HG02798 (cell line): ENCODE data around the gene C7orf57.
"Not testable (repeated sequence)": the region's sequence is repeated elsewhere in the genome, so short reads cannot be mapped to it uniquely, and the experiment has no call there.

ENCODE experiments used
- ATAC-seq: cut with Tn5 transposase; IDR thresholded peaks from one replicate; pipeline ENCODE4 v1.9.1; 2021; ENCODE audit warnings: mild to moderate bottlenecking; ENCODE audit not compliant: unreplicated experiment, poor library complexity

The C7orf57 gene

DNA sequence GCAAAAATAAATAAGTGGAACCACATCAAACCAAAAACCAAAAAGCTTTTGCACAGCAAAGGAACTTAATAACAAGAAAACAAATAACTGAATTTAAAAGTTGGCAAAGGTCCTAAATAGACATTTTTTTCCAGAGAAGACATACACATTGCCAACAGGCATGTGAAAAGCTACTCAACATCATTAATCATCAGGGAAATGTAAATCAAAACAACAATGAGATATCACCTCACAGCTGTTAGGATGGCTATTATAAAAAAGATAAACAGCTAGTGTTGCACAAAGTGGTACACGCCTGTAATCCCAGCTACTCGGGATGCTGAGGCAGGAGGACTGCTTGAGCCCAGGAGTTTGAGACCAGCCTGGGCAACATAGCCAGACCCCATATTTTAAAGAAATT is 4.2 kb upstream of the C7orf57 start:
- no peak for ATAC-seq

DNA sequence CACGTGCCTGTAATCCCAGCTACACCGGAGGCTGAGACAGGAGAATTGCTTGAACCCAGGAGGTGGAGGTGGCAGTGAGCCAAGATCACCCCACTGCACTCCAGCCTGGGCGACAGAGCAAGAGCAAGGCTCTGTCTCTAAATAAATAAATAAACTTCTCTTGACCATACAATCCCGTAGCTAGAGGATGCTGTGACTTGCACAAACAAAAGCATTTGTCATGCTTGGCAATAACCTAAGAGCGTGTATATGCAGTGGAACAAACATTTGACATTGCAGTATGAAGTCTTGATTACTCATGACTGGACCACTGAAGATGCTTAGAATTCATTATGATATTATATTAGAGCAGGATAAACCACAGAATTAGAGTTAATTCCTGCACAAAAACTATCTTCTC is 1.4 kb upstream of the C7orf57 start:
- ATAC-seq: no peak

DNA sequence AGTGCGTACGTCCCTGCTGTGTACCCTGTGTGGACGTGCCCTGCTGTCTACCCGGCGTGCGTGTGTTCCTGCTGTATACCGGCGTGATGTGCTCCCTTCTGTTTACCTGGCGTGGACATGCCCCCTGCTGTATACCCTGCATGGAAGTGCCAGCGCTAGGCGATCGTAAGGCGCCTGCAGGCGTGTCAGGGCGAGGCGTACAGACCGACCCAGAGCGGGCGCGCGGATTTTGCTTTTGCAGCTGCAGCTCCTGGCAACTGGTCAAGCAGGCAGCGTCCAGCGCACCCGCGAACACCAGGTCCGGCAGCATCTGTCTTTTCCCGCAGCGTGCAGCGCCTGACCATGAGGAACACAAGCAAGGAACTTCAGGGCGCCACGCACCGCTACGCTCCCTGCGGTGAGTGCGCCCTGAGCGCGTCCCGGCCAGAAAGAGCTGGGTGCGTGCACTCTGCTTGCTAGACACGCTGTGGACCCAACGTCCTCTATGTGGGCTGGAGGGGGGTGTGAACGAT is 680 bp downstream of the C7orf57 start:
- ATAC-seq: no peak

DNA sequence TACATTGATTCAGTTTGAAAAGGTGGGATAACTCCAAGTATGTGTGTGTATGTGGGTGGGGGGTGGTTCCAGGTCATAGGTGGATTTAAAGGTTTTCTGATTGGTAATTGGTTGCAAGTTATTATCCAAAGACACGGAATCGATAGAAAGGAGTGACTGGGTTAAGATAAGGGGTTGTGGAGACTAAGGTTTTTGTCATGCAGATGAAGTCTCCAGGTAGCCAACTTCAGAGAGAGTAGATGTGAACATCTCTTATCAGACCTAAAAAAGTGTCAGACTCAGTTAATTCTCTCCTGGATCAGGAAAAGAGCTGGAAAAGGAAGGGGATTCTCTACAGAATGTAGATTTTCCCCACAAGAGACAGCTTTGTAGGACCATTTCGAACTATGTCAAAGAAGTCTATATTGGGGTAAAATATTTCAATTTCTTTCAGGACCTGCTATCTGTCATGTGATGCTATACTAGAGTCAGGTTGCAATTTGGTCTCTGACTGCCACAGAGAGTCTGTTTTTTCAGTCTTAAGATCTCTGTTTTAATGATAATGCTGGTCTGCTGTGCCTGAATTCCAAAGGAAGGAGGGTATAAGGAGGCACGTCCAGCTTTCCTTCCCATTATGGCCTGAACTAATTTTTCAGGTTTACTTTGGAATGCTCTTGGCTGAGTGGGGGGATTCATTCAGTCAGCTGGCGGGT is 3.6 kb downstream of the C7orf57 start:
- ATAC-seq: no peak

DNA sequence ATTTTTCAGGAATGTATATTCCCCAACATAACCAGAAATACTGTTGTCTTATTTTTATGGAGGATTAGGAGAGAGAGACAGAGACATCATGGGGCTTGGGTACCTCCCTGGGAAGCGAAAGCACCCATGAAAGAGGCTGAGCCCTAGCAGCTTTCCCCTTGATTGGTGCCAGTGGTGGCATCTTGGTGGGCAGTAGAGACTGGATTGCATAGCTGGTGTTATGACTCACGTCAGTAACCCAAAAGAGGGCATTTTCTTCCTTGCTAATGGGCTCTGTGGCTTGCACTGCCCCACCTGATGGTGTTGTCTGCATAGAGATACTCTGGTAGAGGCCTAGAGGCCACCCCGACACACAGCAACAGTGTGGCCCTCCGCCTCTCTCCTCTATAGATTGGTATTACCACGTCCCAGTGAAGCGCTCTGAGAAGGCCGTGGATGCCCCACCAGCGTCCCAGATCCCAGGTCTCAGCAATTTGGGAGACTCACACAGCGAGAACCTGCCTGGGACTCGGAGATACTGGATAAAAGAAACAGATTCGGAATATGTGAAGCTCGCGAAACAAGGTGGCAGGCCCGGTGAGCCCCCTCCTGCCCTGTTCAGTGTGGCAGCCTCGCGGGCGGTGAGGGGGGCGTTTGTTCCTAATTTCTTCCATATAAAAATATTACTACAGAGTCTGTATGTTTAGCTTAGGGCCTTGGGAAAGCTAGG is 5.8 kb downstream of the C7orf57 start:
- ATAC-seq: no peak

DNA sequence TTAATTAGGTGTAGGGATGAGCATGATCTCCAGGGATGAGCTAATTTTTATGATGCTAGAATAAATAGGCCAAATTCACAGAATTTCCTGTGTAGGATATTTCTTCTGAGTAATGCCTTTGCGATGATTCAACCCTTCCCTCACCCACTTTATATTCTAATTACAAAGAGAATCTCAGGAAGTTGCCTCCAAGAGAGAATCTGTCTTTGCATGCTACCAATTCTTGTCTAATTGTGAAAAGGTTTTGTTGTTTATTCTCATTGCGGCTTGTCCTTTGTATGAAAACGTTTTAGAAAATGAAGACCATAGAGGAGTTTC is 6.3 kb downstream of the C7orf57 start:
- ATAC-seq: no peak

DNA sequence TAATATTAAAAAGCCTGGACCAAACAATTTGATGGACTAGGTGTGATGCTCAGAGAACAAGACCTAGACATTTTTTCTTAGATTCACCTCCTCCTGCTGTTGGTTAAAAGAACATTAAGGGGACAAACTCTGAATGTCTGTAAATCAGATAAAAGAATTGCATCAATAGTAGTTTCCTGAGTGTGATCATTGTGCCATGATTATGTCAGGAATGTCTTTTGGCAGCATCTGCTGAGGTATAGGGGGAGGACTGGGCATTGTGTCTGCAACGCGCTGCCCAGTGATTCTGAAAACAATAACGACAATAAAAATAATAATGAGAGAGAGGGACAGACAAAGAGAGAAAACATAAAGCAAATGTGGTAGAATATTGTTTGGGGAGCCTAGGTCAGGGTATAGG is 6.9 kb downstream of the C7orf57 start:
- no peak for ATAC-seq

DNA sequence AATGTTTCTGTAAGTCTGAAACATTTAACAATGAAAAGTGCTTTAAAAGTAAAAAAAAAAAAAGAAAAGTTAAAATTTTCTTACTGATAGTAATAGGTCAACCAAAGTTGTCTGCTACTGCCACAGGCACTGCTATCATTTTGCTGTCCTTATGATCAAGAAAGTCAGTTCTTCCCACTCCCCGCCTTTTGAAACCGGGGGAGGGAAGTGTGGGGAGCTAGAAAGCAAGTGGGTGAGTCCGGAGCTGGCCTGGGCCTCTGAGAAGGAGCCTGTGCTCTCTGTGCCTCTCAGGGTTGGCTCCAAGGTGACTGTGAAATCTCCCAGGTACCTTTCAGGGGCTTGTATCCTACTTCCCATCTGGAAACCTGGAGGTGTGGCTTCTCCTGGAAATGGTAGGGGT is 7.3 kb downstream of the C7orf57 start:
- no peak for ATAC-seq

DNA sequence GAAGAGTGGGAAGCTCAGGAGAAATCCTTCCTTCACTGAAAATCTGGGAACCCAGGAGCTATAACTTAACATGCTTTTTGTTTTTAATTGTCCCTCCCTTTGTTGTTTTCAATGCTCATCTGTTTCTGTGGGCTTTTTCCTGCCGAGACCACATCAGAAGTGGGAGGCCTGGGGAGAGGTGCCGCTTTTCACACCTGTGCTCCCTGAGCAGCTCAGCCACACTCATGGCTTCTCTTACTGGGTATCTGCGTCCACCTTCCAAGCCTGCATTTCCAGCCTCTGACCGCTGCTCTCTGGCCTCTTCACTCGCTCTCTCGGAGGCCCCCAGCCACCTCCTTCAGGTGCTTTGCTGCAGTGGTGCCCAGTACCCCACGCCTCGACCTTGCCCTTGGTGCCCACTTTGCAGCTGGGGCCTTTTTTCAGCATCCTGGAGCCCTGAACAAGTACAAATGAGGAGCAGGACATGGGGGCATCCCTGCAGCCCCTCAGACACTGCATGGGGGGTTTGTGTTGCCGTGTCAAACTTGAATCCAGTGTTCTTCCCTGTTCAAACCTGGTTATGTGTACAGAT is 9.9 kb downstream of the C7orf57 start:
- ATAC-seq: no peak

DNA sequence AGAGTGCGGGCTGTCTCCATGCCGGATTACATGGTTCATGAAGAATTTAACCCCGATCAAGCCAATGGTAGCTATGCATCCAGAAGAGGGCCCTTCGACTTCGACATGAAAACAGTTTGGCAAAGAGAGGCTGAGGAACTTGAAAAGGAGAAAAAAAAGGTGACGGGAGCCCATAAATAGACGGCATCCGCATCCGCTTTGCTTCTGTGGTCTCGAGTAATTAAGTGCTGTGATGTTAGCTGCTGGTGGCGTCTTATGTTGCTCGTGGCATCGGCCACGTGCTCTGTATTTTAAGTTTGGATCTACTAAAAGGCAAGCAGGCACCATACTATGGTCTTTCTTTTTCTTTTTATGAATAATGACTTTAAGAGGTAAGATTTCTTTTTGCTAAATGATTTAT is 11.1 kb downstream of the C7orf57 start:
- ATAC-seq: peak; percentile 35

DNA sequence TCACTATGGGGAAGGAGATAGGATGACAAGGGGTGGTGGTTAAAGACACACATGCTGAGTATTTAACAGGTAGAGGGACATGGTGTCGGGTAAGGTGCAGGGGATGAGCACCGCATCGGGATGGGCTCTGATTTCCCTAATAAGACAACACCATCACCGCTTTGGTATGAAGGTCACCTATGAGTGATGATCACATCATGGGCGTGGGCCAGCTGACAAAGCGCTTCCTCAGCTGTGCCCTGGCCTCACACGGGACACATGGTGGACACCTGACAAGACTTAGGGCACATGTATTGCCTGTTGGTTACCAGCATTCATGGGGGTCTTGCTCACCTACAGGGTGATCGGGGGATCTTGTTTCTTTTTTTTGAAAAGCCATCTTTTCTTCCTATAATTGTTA is 12.8 kb downstream of the C7orf57 start:
- no peak for ATAC-seq

DNA sequence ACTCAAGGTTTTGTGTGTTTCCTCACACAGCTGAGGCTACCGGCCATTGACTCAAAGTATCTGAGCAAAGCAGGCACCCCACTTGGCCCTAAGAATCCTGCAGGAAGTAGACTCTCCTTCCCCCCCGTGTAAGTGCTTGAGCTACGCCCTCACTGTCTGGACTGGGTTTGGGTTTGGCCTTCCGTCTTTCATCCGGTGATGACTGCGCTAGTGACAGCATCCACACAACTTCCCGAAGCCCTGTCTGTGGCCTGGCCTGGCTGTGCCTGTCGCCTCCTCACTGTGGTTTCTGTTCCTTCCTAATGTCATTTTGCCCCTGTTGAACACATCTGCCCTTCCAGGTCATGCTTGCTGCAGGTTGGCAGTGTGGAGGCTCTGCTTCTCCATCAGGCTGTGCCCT is 14.5 kb downstream of the C7orf57 start:
- no peak for ATAC-seq

DNA sequence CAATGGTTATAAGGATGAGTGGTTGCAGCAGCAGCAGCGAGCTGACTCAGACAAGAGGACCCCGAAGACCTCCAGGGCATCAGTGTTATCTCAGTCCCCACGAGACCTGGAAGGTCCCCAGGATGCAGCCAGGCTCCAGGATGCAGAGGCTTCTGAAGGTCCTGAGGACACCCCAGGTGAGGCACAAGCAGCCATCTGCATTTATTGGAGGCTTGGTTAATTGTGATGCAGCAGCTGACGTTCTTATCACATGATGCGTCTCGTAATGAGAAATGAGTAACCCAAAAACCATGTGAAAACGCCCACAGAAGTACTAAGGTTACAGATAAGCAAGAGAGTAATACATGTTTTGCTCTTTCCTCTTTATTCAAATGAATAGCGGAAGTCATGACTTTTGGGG is 17.4 kb downstream of the C7orf57 start:
- peak; percentile 76 for ATAC-seq

DNA sequence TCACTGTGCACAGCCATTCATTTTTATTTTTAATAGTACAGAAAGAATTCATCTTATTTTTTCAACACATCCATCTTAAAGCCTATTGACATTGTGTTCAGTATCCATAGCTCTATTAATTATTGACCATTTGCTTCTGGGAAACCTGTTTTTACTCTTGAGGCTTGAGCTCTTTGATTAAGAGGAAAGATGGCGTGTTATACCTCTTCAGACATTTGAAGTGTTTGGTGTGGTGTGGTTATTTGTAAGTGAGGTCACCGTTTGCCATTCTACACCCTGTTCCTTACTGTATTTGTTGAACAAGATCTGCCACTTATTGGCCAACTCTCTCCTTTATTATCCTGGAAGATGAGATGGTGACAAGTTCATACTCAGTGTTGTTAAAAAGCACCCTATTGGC is 18.4 kb downstream of the C7orf57 start:
- no peak for ATAC-seq

DNA sequence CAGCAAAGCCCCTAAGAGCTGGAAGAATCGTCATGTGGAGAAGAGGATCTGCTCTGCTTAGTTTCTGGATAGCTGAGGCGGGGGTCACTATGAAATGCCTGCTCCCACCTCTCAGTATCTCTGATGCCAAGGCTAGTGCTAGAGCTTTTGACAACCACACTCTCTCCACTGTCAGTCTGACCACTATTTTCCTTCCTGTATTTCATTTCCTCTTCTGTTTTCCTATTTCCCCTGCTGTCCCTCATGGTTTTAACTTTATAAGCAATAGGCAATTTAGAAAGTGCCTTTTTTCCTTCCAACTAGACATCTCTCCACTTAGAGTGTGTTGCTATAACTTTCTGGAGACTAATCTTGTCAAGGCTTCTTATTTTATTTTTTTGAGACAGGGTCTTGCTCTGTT is 23.6 kb downstream of the C7orf57 start:
- no peak for ATAC-seq

DNA sequence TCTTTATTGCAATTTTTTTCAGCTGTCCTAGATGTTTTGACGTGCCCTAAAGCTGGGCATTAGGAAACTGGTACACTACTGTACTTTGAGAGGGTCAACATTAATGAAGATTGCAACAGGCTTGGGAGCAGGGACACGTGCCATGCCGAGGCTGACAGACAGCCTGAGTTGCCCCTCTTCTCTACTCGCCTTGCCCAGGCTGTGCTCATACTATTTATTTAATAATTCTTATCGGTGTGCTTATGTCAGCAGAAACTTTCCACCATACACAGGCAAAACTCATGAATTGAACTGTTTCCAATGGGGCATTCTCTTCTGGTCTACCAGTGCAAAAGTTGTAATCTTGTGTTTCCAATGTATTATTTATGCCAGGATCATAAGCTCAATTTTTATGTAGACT is 24.4 kb downstream of the C7orf57 start:
- ATAC-seq: no peak

DNA sequence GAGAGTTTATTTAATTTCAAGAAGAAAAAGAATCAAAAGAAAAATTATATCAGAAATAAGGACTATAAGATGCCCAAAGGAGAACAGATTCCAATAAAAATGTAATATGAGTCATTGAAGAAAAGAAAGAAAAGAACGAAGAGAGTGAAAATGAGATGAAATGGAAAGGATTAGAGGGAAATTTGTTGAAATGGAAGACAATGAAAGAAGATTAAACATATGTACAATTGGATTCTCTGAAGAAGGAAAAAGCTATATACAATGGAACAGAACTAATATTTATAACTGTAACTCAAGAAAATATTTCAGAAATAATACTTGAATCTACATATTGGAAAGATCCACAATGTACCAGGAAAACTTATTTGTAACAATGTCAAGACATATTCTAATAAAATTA is 28.6 kb downstream of the C7orf57 start:
- no peak for ATAC-seq

DNA sequence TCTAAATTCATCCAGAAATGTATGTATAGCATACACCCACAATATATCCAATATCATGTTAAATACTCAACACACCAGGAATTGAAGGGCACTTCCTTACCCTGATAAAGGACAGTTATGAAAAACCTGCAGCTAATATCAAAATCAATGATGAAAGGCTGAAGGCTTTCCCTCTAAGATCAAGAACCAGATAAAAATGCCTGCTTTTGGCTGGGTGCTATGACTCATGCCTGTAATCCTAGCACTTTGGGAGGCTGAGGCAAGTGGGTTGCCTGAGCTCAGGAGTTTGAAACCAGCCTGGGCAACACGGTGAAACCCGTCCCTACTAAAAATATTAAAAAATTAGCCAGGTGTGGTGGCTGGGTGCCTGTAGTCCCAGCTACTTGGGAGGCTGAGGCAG is 32.1 kb downstream of the C7orf57 start:
- ATAC-seq: no peak

DNA sequence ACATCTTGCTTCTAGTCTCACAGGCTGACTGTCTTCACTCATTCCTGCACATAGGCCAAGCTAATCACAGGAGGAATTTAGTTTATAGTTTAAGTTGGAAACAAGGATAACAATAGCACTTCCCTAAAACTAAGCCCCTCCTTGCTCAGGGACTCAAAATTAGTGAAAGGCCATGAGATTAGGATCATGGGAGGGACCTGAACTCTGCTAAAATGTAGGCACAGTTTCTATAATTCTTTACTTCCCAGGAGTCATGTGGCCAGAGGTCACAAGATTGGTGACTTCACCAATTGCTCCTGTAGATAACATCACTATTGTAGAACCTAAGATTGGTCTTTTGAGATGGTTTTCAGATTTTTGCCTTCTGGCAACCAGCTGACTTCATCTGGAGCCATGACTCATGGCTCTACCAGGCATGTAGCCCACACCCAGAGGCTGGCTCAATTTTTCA is 38.9 kb downstream of the C7orf57 start:
- ATAC-seq: no peak

DNA sequence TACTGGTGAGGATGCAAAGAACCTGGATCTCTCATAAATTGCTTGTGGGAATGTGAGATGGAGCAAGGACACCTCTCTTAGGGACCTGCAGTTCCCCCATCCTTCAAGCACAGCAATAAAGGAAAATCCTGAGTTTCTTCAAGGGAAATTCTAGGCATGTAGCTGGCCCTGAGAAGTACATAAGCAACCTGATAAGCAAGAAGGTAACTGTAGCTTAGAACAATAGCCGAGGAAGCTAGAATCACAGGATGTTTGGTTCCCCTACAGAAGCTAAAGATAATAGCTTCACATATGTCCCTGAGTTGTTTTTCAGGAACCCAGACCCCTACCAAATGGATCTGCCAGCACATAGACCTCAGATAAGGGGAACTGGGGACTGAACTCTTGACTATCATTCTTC is 42.1 kb downstream of the C7orf57 start:
- ATAC-seq: no peak

DNA sequence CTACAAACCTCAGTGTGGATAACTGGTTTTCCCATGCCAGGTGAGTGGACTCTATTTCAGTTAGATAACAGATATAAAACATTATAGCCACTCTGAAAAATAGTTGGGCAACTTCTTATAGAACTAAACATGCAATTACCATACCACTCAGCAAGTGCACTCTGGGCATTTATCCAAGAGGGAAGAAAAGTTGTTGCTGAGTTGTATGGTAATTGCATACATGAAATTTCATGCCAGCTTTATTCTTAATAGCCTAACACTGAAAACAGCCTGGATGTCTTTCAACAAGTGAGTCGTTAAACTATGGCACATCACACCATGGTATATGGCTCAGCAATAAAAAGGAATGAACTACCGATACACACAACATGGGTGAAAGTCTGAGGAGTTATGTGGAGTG is 43.1 kb downstream of the C7orf57 start:
- ATAC-seq: no peak

DNA sequence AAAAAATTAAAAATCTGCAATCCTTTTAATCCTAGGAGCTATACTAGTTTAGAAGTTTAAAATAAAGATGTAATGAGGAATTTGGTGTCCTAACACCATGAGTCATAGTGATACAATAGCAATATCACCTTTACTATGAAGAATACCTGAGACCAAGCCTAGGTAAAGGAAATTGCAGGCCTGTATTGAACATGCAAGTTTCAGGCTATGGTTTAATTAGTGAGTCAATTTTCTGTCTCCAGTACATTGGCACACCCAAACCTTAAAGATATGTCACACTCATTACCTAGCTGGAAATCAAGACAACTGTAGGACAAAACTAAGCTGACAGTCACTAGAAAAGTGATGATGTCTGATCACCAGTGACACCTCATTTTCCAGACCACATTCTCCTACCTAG is 47.0 kb downstream of the C7orf57 start:
- ATAC-seq: not testable (repeated sequence)
